ENCODE measurements around the gene FAM13B.

FAM13B gene

DNA sequence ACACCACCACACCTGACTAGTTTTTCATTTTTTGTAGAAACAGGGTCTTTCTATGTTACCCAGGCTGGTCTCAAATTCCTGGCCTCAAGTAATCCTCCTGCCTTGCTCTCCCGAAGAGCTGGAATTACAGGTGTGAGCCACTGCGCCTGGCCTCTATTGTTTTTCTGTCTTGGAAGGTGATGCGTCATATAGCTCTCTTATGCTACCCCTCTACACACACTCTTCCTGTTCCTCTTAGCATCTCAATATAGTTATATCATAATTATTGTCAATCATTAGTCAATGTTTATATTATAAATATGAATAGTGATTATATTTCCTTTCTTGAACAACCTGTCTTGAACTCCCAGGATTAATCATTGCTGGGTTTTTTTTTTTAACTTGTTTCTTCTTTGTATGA, 136.3 kb downstream of the FAM13B start:
- peaks cover 30% of the 10 kb centered on the region for H3K4me1 ChIP-seq
- H2AFZ ChIP-seq, result peak overlapping the region; percentile 17
- H3K36me3 ChIP-seq (ENCODE audit: control insufficient read depth, insufficient read depth, low read length), result no peaks in the 10 kb centered on the region
- H3K27ac ChIP-seq, result peak overlapping the region; percentile 90
- H3K79me2 ChIP-seq, result no peaks in the 10 kb centered on the region
- no peaks in the 10 kb centered on the region for H3K27me3 ChIP-seq (ENCODE audit: control insufficient read depth, insufficient read depth, low read length)
- H3K9me3 ChIP-seq (ENCODE audit: control insufficient read depth, low read length), result no peaks in the 10 kb centered on the region
- H3K4me2 ChIP-seq (ENCODE audit: low read length), result no peak overlapping the region
- H3K9ac ChIP-seq, result no peak overlapping the region
- TF ChIP-seq CTCF (IDR thresholded peaks at IDR 0.05), result no peak
- no peak overlapping the region for H3K4me3 ChIP-seq (ENCODE audit: low read depth, low read length)

GRCh38 chr5:137894586-137894985, 138.3 kb downstream of the FAM13B start:
- peak overlapping the region; percentile 90 for H3K27ac ChIP-seq
- no peaks in the 10 kb centered on the region for H3K27me3 ChIP-seq (ENCODE audit: control insufficient read depth, insufficient read depth, low read length)
- no peaks in the 10 kb centered on the region for H3K9me3 ChIP-seq (ENCODE audit: control insufficient read depth, low read length)
- no peaks in the 10 kb centered on the region for H3K79me2 ChIP-seq
- peak overlapping the region; percentile 41 for H2AFZ ChIP-seq
- peaks cover 27% of the 10 kb centered on the region for H3K4me1 ChIP-seq
- no peak overlapping the region for H3K9ac ChIP-seq
- no peak overlapping the region for H3K4me3 ChIP-seq (ENCODE audit: low read depth, low read length)
- no peaks in the 10 kb centered on the region for H3K36me3 ChIP-seq (ENCODE audit: control insufficient read depth, insufficient read depth, low read length)
- no peak overlapping the region for H3K4me2 ChIP-seq (ENCODE audit: low read length)
- no peak for TF ChIP-seq CTCF (IDR thresholded peaks at IDR 0.05)

DNA sequence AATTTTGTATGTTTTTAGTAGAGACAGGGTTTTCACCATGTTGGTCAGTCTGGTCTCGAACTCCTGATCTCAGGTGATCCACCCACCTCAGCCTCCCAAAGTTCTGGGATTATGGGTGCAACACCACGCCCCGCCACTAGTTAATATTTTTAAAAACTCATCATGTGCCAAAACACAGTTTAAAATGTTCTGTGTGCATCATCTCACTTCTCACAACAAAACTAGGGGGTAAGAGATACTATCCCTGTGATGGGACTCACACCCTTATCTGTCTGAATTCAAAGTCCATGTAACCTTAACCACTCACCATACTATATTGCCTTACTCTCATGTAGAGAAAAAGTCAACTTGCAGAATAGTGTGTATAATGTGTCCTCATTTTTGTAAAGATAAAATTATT, 141.0 kb downstream of the FAM13B start:
- H3K4me1 ChIP-seq, result peaks cover 27% of the 10 kb centered on the region
- TF ChIP-seq CTCF (IDR thresholded peaks at IDR 0.05), result peak; percentile 9
- H2AFZ ChIP-seq, result no peak overlapping the region
- H3K27me3 ChIP-seq (ENCODE audit: control insufficient read depth, insufficient read depth, low read length), result no peaks in the 10 kb centered on the region
- no peak overlapping the region for H3K4me2 ChIP-seq (ENCODE audit: low read length)
- no peaks in the 10 kb centered on the region for H3K79me2 ChIP-seq
- H3K9me3 ChIP-seq (ENCODE audit: control insufficient read depth, low read length), result no peaks in the 10 kb centered on the region
- no peak overlapping the region for H3K4me3 ChIP-seq (ENCODE audit: low read depth, low read length)
- H3K9ac ChIP-seq, result no peak overlapping the region
- peak overlapping the region; percentile 21 for H3K27ac ChIP-seq
- no peaks in the 10 kb centered on the region for H3K36me3 ChIP-seq (ENCODE audit: control insufficient read depth, insufficient read depth, low read length)

- H3K9ac ChIP-seq, result no peak overlapping the region
- H3K9me3 ChIP-seq (ENCODE audit: control insufficient read depth, low read length), result no peaks in the 10 kb centered on the region
- H3K36me3 ChIP-seq (ENCODE audit: control insufficient read depth, insufficient read depth, low read length), result no peaks in the 10 kb centered on the region
- no peak overlapping the region for H3K4me2 ChIP-seq (ENCODE audit: low read length)
- no peaks in the 10 kb centered on the region for H3K27me3 ChIP-seq (ENCODE audit: control insufficient read depth, insufficient read depth, low read length)
- peak overlapping the region; percentile 21 for H3K27ac ChIP-seq
- H3K4me1 ChIP-seq, result peaks cover 29% of the 10 kb centered on the region
- H3K79me2 ChIP-seq, result no peaks in the 10 kb centered on the region
- no peak for TF ChIP-seq CTCF (IDR thresholded peaks at IDR 0.05)
- H2AFZ ChIP-seq, result no peak overlapping the region
- H3K4me3 ChIP-seq (ENCODE audit: low read depth, low read length), result no peak overlapping the region
Observed at GRCh38 chr5:137890845-137891244, 142.0 kb downstream of the FAM13B start.
